Measurements from ENCODE around the gene PSMB11. TPM values are rescaled to one million over a fixed set of nuclear protein-coding genes. Genes with fewer than 3 reads are reported as not detected.
A peak's percentile ranks its signal among the peaks of the same experiment; 100 is the strongest.

Gene PSMB11
- total and polyA plus RNA-seq, 11 donors, result not detected

DNA sequence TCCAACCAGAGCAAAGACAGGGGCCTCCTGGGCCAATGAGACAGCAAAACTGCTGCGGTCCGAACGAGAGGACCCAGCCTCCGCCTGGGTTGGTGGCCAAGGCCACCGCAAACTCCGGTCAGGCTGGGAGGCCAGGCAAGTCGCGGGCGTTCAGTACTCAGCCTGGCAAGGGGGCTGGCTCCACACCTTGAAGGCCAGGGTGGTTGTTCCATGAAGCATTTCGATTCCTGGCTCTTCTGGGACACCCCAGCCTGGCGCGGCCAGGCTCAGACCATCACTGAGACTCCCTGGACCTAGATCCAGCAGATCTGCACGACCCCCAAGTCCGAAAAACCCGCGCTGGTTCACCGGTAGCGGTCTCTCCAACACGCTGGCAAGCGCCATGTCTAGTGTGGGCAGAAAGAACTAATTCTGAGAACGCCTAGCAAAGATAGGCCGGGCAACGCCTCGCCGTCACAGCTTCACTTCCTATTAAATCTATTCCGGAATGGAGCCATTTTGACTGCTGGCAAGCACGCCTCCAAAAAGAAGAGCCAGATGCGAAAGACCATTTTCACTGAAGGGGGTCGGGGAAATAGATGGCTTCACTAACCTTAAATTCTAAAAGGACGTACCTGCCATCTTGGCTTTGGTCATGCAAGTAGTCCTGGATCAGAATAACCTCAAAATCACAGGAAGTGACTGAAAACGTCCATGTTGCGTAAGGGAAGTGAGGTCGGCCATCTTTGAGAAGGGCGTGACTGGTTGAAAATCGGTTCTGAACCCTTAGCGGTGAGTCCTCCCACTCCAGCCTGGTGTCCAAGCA lies 7.3 kb upstream of the PSMB11 start, which contains the start of gene PSMB5:
Gene PSMB5, minus strand, starts transcription at position 403 of the 805 bp plus-strand sequence. Its CDS starts 19 bp downstream, at position 384.
- H3K27ac ChIP-seq, result peak within 1 kb of the TSS; percentile 81 to 98 (median 96)
- TF ChIP-seq CTCF (IDR thresholded peaks at IDR 0.05) (peak in 1 of 12 donors; percentile 3), POLR2A (IDR thresholded peaks at IDR 0.05) (peak in 1 of 2 donors; percentile 44)
- peaks cover 6 to 37% (median 34%) of the 10 kb centered on the region in 9 donors for H3K36me3 ChIP-seq
- intact Hi-C loops (cut with DNase I), result loop anchor here in 5 of 10 donors (1.0 to 2.0 kb wide), 3 partner anchors 24 to 28 kb away; partner anchors contain the start of gene C14orf93 (in 1 of the 5)
- DNase-seq, result peak; percentile 90 to 93 (median 91)
- peaks cover 0 to 23% (median 15%) of the 10 kb centered on the region in 12 donors for H3K4me1 ChIP-seq
- WGBS, 4 donors, result 0 to 1% (median 0%) methylated on average over 23 to 36 of the region's 36 CpGs
- no peaks in the 10 kb centered on the region for H3K27me3 ChIP-seq
- peak; percentile 97 to 99 (median 98) for ATAC-seq
- H3K9me3 ChIP-seq, result no peaks in the 10 kb centered on the region
- peak within 1 kb of the TSS; percentile 65 to 98 (median 90) for H3K4me3 ChIP-seq

DNA sequence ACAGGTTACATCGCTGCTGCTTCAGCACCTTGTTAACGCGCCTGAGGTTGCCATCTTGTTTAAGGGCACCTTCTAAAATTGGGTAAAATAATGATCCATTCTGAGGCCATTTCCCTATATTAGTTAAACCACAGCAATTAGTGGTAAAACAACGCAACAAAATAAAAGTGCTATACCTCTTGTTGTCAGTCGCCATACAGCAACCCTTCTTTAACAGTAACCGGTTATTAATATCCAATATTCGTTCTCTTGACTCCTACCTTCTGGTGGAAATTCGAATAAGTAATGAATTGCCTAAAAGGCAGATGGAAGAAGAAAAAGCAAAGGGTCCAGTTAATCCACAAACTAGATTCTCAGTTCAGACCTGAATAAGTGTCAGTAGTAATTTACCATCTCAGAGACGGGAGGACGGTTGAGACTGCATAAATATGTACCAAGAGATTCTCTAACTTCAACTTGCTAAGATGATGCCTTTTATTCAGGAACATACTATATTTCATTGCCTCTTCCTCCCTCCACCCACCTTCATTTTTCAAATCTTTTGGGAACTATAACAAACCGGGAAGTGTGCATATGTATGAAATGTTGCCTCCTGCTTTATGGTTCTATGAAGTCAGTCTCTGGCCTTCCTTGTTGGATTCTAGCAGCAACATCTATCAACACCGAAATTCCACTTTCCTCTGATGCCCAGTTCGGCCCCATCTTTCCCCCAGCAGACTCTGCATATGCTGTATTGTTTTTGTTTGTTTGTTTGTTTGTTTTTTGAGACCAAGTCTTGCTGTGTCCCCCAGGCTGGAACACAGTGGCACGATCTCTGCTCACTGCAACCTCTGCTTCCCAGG lies 6.5 kb upstream of the PSMB11 start:
- Histone ChIP-seq H3K4me1 (peaks cover 0 to 23% (median 15%) of the 10 kb centered on the region in 12 donors), H3K27ac (peak overlapping the region; percentile 81 to 98 (median 96)), H3K9me3 (no peaks in the 10 kb centered on the region), H3K4me3 (peak overlapping the region in 11 of 12 donors; percentile 65 to 98 (median 91)), H3K36me3 (peaks cover 4 to 32% (median 29%) of the 10 kb centered on the region in 9 donors), H3K27me3 (no peaks in the 10 kb centered on the region)
- ATAC-seq (no peak), DNase-seq (no peak)
- TF ChIP-seq CTCF (IDR thresholded peaks at IDR 0.05), result peak in 1 of 12 donors; percentile 15
- TF ChIP-seq POLR2A (IDR thresholded peaks at IDR 0.05), result no peak
- intact Hi-C loops (cut with DNase I), result loop anchor here in 5 of 10 donors (1.0 to 2.0 kb wide), 3 partner anchors 23 to 29 kb away; partner anchors contain the start of gene C14orf93 (in 1 of the 5)
- WGBS, 4 donors, result 62 to 69% (median 68%) methylated on average over 14 of the region's 14 CpGs

DNA sequence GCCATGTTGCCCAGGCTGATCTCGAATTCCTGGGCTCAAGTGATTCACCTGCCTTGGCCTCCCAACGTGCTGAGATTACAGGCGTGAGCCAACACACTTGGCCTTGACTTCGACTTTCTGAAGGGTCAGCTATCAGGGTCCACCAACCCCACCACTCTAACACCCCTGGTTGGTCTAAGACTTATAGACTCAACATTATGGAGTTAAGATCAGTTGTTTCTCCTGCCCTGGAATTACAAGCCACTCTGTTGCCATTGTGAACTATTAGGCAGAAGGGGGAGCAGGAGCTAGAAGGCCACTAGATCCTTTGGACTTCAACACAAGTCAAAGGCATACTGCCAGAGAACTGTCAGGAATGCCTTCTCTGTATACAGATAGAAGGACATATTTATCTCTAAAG lies 1.9 kb upstream of the PSMB11 start:
- peaks cover 3 to 21% (median 7%) of the 10 kb centered on the region in 12 donors for H3K4me1 ChIP-seq

More for the DNA sequence above, 1.9 kb upstream of the PSMB11 start:
- ATAC-seq, result no peak
- Histone ChIP-seq H3K4me3 (no peak overlapping the region), H3K9me3 (no peaks in the 10 kb centered on the region), H3K27me3 (no peaks in the 10 kb centered on the region), H3K27ac (no peak overlapping the region), H3K36me3 (no peaks in the 10 kb centered on the region)
- TF ChIP-seq CTCF (IDR thresholded peaks at IDR 0.05) (no peak), POLR2A (IDR thresholded peaks at IDR 0.05) (no peak)
- WGBS, 4 donors, result 87 to 93% (median 91%) methylated on average over 4 of the region's 4 CpGs
- DNase-seq, result no peak
- intact Hi-C loops (cut with DNase I), result no loop called here

Data from heart left ventricle (tissue), 16 donors.